NCI-H1105 treated with DMSO at 0.1 percent for 48 hours (cell line): ENCODE results near the gene CCDC33.

ENCODE experiments used
- DNase-seq: peaks from one replicate; lab custom pipeline; 2025; lab: John Stamatoyannopoulos, UW

CCDC33 gene

GRCh38 chr15:74258456-74259291 is 22.5 kb downstream of the CCDC33 start:
- DNase-seq, result no peak

GRCh38 chr15:74259292-74259648 is 23.1 kb downstream of the CCDC33 start:
- no peak for DNase-seq

- no peak for DNase-seq
Observed at GRCh38 chr15:74259821-74260607, 23.9 kb downstream of the CCDC33 start.

- no peak for DNase-seq
Observed at GRCh38 chr15:74261041-74261440, 24.9 kb downstream of the CCDC33 start.

GRCh38 chr15:74261685-74262084 is 25.6 kb downstream of the CCDC33 start:
- no peak for DNase-seq

- no peak for DNase-seq
Observed at GRCh38 chr15:74262151-74262550, 26.0 kb downstream of the CCDC33 start.

GRCh38 chr15:74262625-74263024 is 26.5 kb downstream of the CCDC33 start:
- no peak for DNase-seq

GRCh38 chr15:74263466-74263865 is 27.3 kb downstream of the CCDC33 start:
- DNase-seq, result no peak

GRCh38 chr15:74264081-74264501 is 28.0 kb downstream of the CCDC33 start:
- DNase-seq, result peak; percentile 36

GRCh38 chr15:74265046-74265639 is 29.0 kb downstream of the CCDC33 start:
- no peak for DNase-seq

- no peak for DNase-seq
Observed at GRCh38 chr15:74268020-74268419, 31.9 kb downstream of the CCDC33 start.

GRCh38 chr15:74269362-74270035 is 33.4 kb downstream of the CCDC33 start:
- DNase-seq, result peak; percentile 12

- DNase-seq, result no peak
Observed at GRCh38 chr15:74270155-74270554, 34.0 kb downstream of the CCDC33 start.

- no peak for DNase-seq
Observed at GRCh38 chr15:74270854-74271520, 34.9 kb downstream of the CCDC33 start.

GRCh38 chr15:74272812-74273211 is 36.7 kb downstream of the CCDC33 start:
- no peak for DNase-seq

GRCh38 chr15:74274470-74275038 is 38.4 kb downstream of the CCDC33 start:
- DNase-seq, result peak; percentile 27

GRCh38 chr15:74275957-74276356 is 39.8 kb downstream of the CCDC33 start:
- DNase-seq, result no peak

- DNase-seq, result no peak
Observed at GRCh38 chr15:74276560-74276959, 40.4 kb downstream of the CCDC33 start.

GRCh38 chr15:74277242-74277810 is 41.2 kb downstream of the CCDC33 start:
- no peak for DNase-seq

GRCh38 chr15:74278207-74278606 is 42.1 kb downstream of the CCDC33 start:
- DNase-seq, result no peak
